CD4-positive, alpha-beta T cell treated with Interleukin-21 for 1 hour (primary cell): ENCODE data around the gene SCYGR6.
"Not testable (repeated sequence)": the region's sequence is repeated elsewhere in the genome, so short reads cannot be mapped to it uniquely, and the experiment has no call there.

Experiments used
- DNase-seq: peaks from one replicate; pipeline ENCODE4 v3.0.0-alpha.2; 2020

Gene SCYGR6, protein sequence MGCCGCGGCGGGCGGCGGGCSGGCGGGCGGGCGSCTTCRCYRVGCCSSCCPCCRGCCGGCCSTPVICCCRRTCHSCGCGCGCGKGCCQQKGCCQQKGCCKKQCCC

GRCh38 chr2:227724394-227725039 lies at the start of gene SCYGR6:
SCYGR6 (minus strand) TSS chr2:227724757; CDS start chr2:227724757, 0 bp downstream.
- DNase-seq = no peak

GRCh38 chr2:227774011-227774624 lies 49.6 kb upstream of the SCYGR6 start:
- DNase-seq = peak; percentile 26

GRCh38 chr2:227772932-227773331 lies 48.4 kb upstream of the SCYGR6 start:
- no peak for DNase-seq

DNA sequence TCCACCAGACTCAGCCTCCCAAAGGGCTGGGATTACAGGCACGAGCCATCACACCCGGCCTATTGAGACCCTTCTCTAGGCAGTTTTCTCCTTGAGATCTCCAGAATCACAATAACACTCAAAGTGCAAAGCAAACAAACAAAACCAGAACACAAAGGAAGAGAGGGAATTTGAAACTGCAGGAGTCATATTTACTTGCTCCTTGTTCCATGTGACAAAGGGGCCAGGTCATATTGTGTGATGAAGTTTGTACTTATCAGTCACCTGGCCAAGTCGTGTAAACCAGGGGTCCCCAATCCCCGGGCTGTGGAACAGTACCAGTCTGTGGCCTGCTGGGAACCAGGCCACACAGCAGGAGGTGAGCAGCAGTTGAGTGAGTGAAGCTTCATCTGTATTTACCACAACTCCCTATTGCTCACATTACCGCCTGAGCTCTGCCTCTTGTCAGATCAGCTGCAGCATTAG lies 47.7 kb upstream of the SCYGR6 start:
- DNase-seq = no peak

- DNase-seq = no peak
These were observed 43.3 kb upstream of the SCYGR6 start for GRCh38 chr2:227767830-227768229.

- peak; percentile 61 for DNase-seq
These were observed 41.9 kb upstream of the SCYGR6 start for GRCh38 chr2:227766373-227766883.

GRCh38 chr2:227765788-227766372 lies 41.3 kb upstream of the SCYGR6 start:
- DNase-seq = no peak

DNA sequence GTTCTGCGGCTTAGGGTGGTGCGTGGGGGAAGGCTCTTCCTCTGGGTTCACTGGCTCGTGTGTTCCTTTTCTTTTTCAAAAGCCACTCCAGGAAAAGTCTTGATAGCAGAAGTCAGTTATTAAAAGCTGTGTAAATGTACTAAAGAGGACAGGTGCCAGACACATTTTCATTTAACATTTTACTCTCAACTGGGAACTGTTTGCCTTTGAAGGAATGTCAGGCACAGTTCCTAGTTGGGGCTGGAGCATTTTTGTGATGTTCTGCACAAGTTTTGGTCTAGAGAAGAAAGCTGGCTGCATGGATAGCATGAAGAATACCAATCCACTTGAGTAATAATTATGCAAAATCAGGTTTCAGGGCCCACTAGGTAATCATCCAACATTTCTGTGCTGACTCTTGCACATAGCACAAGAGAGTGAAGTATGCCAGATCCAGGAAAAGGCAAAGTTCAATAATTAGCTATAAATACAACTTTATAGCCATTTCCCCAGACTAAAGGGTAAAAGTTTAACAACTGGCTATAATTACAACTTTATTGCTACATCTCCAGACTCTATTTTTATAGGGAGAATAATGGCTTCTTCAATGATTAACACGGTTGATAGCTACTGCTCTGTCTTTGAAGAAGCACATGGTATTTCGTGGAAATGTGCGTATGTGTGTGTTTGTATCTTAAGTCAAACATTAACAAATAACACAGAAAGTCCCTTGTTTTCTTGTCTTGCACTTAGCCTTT lies 37.4 kb upstream of the SCYGR6 start:
- DNase-seq = no peak

DNA sequence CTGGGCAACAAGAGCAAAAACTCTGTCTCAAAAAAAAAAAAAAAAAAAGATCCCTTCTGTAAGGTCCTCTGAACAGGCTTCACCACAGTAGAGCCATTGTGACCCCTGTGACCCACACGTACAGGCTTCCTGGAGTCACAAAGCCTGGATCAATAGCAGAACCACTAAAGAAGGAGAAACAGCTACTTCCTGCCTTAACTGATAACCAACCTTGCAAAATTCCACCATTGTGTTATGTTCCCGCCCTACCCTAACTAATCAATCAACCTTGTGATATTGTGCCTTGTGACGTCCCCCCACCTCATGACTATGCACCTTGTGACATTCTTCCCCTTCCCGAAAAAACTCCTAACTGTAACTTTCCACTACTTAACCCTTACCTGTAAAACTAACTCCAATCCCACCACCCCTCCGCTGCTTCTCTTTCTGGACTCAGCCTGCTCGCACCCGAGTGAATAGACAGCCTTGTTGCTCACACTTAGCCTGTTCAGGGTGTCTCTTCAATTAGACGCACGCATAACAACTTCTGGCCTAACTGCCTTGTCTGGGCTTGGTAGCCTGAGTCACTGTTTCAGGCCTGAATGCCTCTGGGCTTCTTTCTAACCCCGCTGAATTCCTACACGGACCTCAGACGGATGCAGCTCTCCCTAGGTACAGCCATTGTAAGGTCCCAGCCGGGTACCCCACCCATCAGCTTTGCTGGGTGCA lies 35.0 kb upstream of the SCYGR6 start:
- no peak for DNase-seq

GRCh38 chr2:227756261-227756660 lies 31.7 kb upstream of the SCYGR6 start:
- not testable (repeated sequence) for DNase-seq

DNA sequence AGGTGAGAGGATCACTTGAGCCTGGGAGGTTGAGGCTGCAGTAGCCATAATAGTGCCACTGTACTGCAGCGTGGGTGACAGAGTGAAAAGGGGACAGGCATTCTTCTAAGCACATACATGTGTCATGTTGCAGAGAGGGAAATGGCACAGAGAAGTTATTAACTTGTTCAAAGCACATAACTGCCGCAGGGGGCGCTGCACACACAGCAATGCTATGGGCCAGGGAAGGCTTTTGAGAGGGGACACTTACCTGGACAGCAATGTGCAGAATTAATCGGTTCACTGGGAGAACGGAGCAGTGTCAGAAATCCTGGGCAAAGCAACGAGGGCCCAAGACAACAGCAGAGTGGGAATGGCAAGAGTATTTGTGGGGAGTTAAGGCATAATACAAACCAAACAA lies 23.5 kb upstream of the SCYGR6 start:
- DNase-seq = no peak

- DNase-seq = no peak
These were observed 21.0 kb upstream of the SCYGR6 start, which contains the start of gene SCYGR8 for GRCh38 chr2:227745594-227745993. SCYGR8 (plus strand) TSS chr2:227745894; CDS start chr2:227745894, 0 bp downstream.

GRCh38 chr2:227740705-227741104 lies 16.1 kb upstream of the SCYGR6 start:
- not testable (repeated sequence) for DNase-seq

DNA sequence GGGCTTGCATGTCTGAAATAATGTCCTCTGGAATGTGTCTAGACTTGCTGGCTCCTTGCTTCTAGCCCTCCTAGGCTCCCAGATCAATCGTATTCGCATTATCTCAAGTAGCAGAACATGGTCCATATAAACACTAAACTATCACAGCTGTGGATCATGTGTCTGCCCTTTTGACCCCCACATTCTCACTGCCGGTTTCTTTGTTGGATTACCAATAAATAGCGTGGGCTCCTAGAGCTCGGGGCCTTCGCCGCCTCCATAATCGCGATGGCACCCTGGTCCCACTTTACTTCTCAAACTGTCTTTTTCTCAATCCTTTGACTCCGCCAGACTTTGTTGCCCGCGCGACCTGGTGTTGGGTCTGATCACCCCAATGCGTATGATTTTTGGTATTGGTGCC lies 14.8 kb upstream of the SCYGR6 start:
- no peak for DNase-seq

GRCh38 chr2:227728035-227728434 lies 3.5 kb upstream of the SCYGR6 start, which contains the start of gene SCYGR7:
SCYGR7 (plus strand) TSS chr2:227728335; CDS start chr2:227728335, 0 bp downstream.
- DNase-seq = no peak

- DNase-seq = not testable (repeated sequence)
These were observed 1.7 kb downstream of the SCYGR6 start for GRCh38 chr2:227722821-227723220.

DNA sequence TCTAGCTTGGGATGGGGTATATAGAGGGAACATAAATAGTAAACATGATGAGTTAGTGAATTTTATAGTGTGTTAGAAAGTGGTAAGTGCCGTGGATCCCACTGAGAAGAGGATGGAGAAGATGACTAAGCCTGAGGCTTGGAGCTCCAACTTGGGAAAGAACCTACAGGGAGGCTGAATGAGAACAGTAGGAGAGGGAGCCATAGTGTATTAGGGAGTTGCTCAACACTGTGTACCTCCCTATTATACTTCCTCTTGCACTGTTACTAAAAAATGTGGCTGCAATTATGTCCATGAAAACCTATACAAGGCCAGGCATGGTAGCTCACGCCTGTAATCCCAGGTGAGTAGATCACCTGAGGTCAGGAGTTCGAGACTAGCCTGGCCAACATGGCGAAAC lies 3.9 kb downstream of the SCYGR6 start:
- DNase-seq = no peak

DNA sequence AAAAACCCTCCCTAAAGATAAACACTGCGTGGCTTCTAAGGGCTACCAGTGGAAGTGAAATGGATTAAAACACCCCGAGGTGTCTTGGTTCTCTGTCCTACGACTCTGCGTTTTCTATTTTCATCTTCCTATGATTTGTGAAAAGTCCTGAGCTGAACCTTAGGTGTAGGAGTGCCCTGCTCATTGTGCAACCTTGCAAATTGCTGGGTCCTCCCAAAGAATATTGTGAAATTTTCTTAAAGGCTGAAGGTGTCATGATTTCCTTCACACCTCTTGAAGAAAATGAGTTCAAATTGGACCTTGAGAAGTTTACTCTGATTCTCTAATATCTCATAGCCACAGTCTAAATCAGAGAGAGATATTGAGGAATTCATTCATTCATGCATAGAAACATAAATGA lies 4.9 kb downstream of the SCYGR6 start:
- DNase-seq = no peak

DNA sequence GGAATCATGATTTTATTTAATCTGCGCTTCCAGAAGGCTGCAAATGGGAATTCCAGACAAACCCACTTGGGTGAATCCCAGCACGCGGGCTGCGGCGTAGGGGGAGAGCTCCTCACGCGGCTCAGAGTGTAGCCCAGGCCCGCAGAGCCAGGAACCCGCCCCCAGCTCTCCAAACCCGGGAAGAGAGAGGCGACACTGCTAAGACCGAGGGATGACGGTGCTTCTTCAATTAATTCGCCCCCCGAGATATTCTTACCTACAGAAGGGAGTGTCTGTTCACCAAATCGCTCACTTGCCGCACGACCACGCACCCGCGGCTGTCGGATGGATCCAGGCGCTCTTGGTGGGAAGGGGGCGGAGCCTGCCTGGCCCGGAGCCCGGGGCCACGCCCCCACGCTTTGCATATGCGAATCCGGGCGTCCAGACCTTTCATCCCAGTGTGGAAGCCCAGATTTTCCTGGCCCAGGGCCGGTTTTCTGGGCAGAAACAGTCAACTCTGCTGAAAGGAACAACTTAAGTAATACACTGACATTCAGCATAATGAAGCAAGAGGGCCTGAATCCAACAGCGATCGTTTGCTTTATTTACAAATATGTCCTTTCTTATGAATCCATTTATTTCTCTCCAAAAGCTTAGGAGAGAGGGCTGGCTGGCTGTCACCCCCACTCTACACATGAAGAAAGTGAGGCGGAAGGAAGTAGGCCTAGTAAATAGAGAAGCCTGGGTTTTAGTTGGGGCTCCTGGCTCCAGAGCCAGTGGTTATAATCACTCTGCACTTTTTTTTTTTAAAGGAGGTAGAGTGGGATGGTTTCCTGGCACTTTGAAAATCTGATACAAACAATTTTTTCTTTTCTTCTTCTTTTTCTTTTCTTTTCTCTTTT lies 6.6 kb downstream of the SCYGR6 start, which contains the start of gene SLC19A3:
Gene SLC19A3 (minus strand): TSS at position 342 of the 881 bp plus-strand sequence. CDS start 15,710 bp downstream, outside the sequence.
- no peak for DNase-seq

- no peak for DNase-seq
These were observed 8.1 kb downstream of the SCYGR6 start for GRCh38 chr2:227716501-227716900.

GRCh38 chr2:227713291-227713690 lies 11.3 kb downstream of the SCYGR6 start:
- DNase-seq = no peak
